HEK293 (cell line): ENCODE data around the gene ZNF423.

ENCODE experiments used
- CTCF ChIA-PET: fragments of 350-600 bp; formaldehyde crosslinking; extraction: SDS; loops from one replicate; lab custom pipeline; 2021; ENCODE audit warnings: antibody characterized with exemption; lab: Yijun Ruan, JAX
- POLR2A ChIA-PET: fragments of 300-600 bp; formaldehyde crosslinking; extraction: SDS; loops from one replicate; lab custom pipeline; 2020; ENCODE audit warnings: antibody characterized with exemption, inconsistent platforms; lab: Yijun Ruan, JAX
- H3K27ac ChIP-seq: fragments of 200-500 bp; sonication (Bioruptor generic); 2 replicates; pipeline ENCODE4 v1.5.1; 2014; ENCODE audit warnings: low read depth, low read length, control low read depth, inconsistent platforms; ENCODE audit errors: extremely low read depth
- H3K36me3 ChIP-seq, 2 experiments: fragments of 200-500 bp in 1 of 2; sonication (Bioruptor generic) in 1 of 2; 1 replicate in 1 of 2; 2 replicates in 1 of 2; pipeline ENCODE4 v1.5.1; 2014 to 2017; ENCODE audit warnings: inconsistent platforms in 2 of 2, low read length in 2 of 2; ENCODE audit not compliant: control insufficient read depth in 2 of 2, insufficient read depth in 1 of 2
- H3K4me1 ChIP-seq: fragments of 200-500 bp; sonication (Bioruptor generic); 2 replicates; pipeline ENCODE4 v1.5.1; 2014; ENCODE audit warnings: mild to moderate bottlenecking, low read length, inconsistent platforms; ENCODE audit not compliant: control insufficient read depth, insufficient read depth
- H3K4me3 ChIP-seq: 2 replicates; pipeline ENCODE4 v1.5.1; 2011; ENCODE audit warnings: low read depth, mild to moderate bottlenecking, control low read depth, low read length, moderate library complexity
- H3K9me3 ChIP-seq: fragments of 200-500 bp; sonication (Bioruptor generic); 2 replicates; pipeline ENCODE4 v1.5.1; 2014; ENCODE audit warnings: low read depth, low read length, inconsistent platforms; ENCODE audit not compliant: control insufficient read depth, insufficient read depth
- EGR2 ChIP-seq: fragments of 450-650 bp; formaldehyde crosslinking; IDR thresholded peaks from 2 replicates; pipeline ENCODE4 v1.5.1; 2016; ENCODE audit warnings: low read depth, missing biosample characterization, missing genetic modification characterization
- FEZF1 ChIP-seq: fragments of 450-650 bp; formaldehyde crosslinking; IDR thresholded peaks from 2 replicates; pipeline ENCODE4 v1.5.1; 2016; ENCODE audit warnings: missing biosample characterization, missing genetic modification characterization
- OSR2 ChIP-seq: fragments of 450-650 bp; formaldehyde crosslinking; IDR thresholded peaks from 2 replicates; pipeline ENCODE4 v1.5.1; 2016; ENCODE audit warnings: missing biosample characterization, missing genetic modification characterization
- WT1 ChIP-seq: fragments of 450-650 bp; formaldehyde crosslinking; IDR thresholded peaks from 2 replicates; pipeline ENCODE4 v1.5.1; 2016; ENCODE audit warnings: missing biosample characterization, missing genetic modification characterization
- ZBTB17 ChIP-seq: fragments of 450-650 bp; formaldehyde crosslinking; IDR thresholded peaks from 2 replicates; pipeline ENCODE4 v1.5.1; 2016; ENCODE audit warnings: missing biosample characterization, missing genetic modification characterization
- ZFP3 ChIP-seq: fragments of 450-650 bp; formaldehyde crosslinking; IDR thresholded peaks from 2 replicates; pipeline ENCODE4 v1.5.1; 2016; ENCODE audit warnings: low read depth, missing biosample characterization, missing genetic modification characterization
- ZNF132 ChIP-seq: fragments of 450-650 bp; formaldehyde crosslinking; IDR thresholded peaks from 2 replicates; pipeline ENCODE4 v1.5.1; 2017; ENCODE audit warnings: missing biosample characterization, missing genetic modification characterization, borderline replicate concordance
- ZNF140 ChIP-seq: fragments of 450-650 bp; formaldehyde crosslinking; IDR thresholded peaks from 2 replicates; pipeline ENCODE4 v1.5.1; 2016; ENCODE audit warnings: missing biosample characterization, missing genetic modification characterization
- ZNF175 ChIP-seq: fragments of 450-650 bp; formaldehyde crosslinking; IDR thresholded peaks from 2 replicates; pipeline ENCODE4 v1.5.1; 2016; ENCODE audit warnings: missing biosample characterization, missing genetic modification characterization
- ZNF24 ChIP-seq: fragments of 450-650 bp; formaldehyde crosslinking; IDR thresholded peaks from 2 replicates; pipeline ENCODE4 v1.5.1; 2016; ENCODE audit warnings: missing biosample characterization, missing genetic modification characterization
- ZNF391 ChIP-seq: fragments of 450-650 bp; formaldehyde crosslinking; IDR thresholded peaks from 2 replicates; pipeline ENCODE4 v1.5.1; 2016; ENCODE audit warnings: low read depth, missing biosample characterization, missing genetic modification characterization, borderline replicate concordance
- ZNF530 ChIP-seq: fragments of 450-650 bp; formaldehyde crosslinking; IDR thresholded peaks from 2 replicates; pipeline ENCODE4 v1.5.1; 2016; ENCODE audit warnings: low read depth, missing biosample characterization, missing genetic modification characterization
- ZNF560 ChIP-seq: fragments of 450-650 bp; formaldehyde crosslinking; IDR thresholded peaks from 2 replicates; pipeline ENCODE4 v1.5.1; 2017; ENCODE audit warnings: missing biosample characterization, missing genetic modification characterization, borderline replicate concordance
- ZNF600 ChIP-seq: fragments of 450-650 bp; formaldehyde crosslinking; IDR thresholded peaks from 2 replicates; pipeline ENCODE4 v1.5.1; 2016; ENCODE audit warnings: missing biosample characterization, missing genetic modification characterization
- ZNF701 ChIP-seq: fragments of 450-650 bp; formaldehyde crosslinking; IDR thresholded peaks from 2 replicates; pipeline ENCODE4 v1.5.1; 2016; ENCODE audit warnings: missing biosample characterization, missing genetic modification characterization
- ZNF791 ChIP-seq: fragments of 450-650 bp; formaldehyde crosslinking; IDR thresholded peaks from 2 replicates; pipeline ENCODE4 v1.5.1; 2016; ENCODE audit warnings: missing biosample characterization, missing genetic modification characterization
- ZSCAN30 ChIP-seq: fragments of 450-650 bp; IDR thresholded peaks from 2 replicates; pipeline ENCODE4 v1.5.1; 2018; ENCODE audit warnings: missing biosample characterization, mild to moderate bottlenecking, missing genetic modification characterization, moderate library complexity
- TF ChIP-seq, protein P1 (sequence below): fragments of 450-650 bp; formaldehyde crosslinking; IDR thresholded peaks from 2 replicates; pipeline ENCODE4 v1.5.1; 2016; ENCODE audit warnings: missing biosample characterization, missing genetic modification characterization
- TF ChIP-seq, protein P2 (sequence below): fragments of 450-650 bp; formaldehyde crosslinking; optimal IDR thresholded peaks from 2 replicates; pipeline ENCODE3; 2016; ENCODE audit warnings: missing biosample characterization, mild to moderate bottlenecking, missing genetic modification characterization
- TF ChIP-seq, protein P3 (sequence below): fragments of 450-650 bp; formaldehyde crosslinking; IDR thresholded peaks from 2 replicates; pipeline ENCODE4 v1.5.1; 2016; ENCODE audit warnings: missing biosample characterization, missing genetic modification characterization, borderline replicate concordance
- TF ChIP-seq, protein P4 (sequence below): fragments of 450-650 bp; formaldehyde crosslinking; IDR thresholded peaks from 2 replicates; pipeline ENCODE4 v1.5.1; 2016; ENCODE audit warnings: missing biosample characterization, missing genetic modification characterization
- TF ChIP-seq, protein P5 (sequence below): fragments of 450-650 bp; formaldehyde crosslinking; IDR thresholded peaks from 2 replicates; pipeline ENCODE4 v1.5.1; 2016; ENCODE audit warnings: missing biosample characterization, missing genetic modification characterization
- TF ChIP-seq, protein P6 (sequence below): fragments of 450-650 bp; formaldehyde crosslinking; IDR thresholded peaks from 2 replicates; pipeline ENCODE4 v1.5.1; 2016; ENCODE audit warnings: missing biosample characterization, missing genetic modification characterization

Gene ZNF423

DNA sequence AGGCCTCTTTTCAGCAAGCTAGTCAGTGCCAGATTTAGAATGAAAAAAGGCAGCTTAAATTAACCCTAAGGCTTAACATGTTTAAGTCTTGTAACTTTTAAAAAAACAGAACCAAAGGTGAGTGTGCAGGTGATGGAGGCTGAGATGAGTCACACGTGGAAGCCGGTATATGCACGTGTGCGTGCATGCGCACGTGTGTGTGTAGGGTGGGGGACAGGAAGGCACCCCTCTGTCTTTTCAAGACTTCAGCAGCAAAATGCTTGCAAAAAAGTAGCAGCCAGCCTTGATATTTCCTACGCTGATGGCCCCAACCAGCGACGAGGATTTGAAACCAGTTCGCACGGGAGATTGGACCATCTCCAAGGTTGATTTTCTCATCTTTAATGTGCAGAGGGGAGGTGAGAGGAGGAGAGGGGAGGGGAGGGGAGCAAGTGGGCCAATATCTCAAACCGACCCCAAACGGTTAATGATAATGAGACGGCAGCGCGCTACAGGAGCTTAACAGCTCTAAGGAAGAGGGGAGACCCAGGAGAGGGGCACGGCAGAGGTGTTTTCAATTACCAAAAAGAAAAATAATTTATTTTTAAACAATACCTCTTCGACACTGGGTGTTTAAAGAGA, 154.7 kb downstream of the ZNF423 start:
- Histone ChIP-seq H3K27ac (no peak overlapping the region), H3K9me3 (no peaks in the 10 kb centered on the region), H3K4me1 (peaks cover 28% of the 10 kb centered on the region), H3K36me3 (no peaks in the 10 kb centered on the region), H3K4me3 (no peak overlapping the region)
- ChIA-PET POLR2A (no interaction called here), CTCF (no interaction called here)
- TF ChIP-seq ZNF175 (tag by site-specific recombination) (no peak), ZNF24 (tag by site-specific recombination) (no peak), ZNF560 (tag by site-specific recombination) (no peak), ZNF701 (tag by site-specific recombination) (no peak), ZNF391 (no peak), ZNF530 (tag by site-specific recombination) (no peak), ZFP3 (tag by site-specific recombination) (no peak), OSR2 (tag by site-specific recombination) (no peak), EGR2 (tag by site-specific recombination) (no peak), ZNF791 (tag by site-specific recombination) (no peak), WT1 (tag by site-specific recombination) (0 out of 2 replicates have a peak, but pooled peaks have one; percentile 49), ZBTB17 (tag by site-specific recombination) (no peak), FEZF1 (tag by site-specific recombination) (peak; percentile 68), ZNF600 (tag by site-specific recombination) (0 out of 2 replicates have a peak, but pooled peaks have one; percentile 26), ZSCAN30 (no peak), ZNF140 (tag by site-specific recombination) (no peak), ZNF132 (tag by site-specific recombination) (no peak)
- TF ChIP-seq, protein P1, sequence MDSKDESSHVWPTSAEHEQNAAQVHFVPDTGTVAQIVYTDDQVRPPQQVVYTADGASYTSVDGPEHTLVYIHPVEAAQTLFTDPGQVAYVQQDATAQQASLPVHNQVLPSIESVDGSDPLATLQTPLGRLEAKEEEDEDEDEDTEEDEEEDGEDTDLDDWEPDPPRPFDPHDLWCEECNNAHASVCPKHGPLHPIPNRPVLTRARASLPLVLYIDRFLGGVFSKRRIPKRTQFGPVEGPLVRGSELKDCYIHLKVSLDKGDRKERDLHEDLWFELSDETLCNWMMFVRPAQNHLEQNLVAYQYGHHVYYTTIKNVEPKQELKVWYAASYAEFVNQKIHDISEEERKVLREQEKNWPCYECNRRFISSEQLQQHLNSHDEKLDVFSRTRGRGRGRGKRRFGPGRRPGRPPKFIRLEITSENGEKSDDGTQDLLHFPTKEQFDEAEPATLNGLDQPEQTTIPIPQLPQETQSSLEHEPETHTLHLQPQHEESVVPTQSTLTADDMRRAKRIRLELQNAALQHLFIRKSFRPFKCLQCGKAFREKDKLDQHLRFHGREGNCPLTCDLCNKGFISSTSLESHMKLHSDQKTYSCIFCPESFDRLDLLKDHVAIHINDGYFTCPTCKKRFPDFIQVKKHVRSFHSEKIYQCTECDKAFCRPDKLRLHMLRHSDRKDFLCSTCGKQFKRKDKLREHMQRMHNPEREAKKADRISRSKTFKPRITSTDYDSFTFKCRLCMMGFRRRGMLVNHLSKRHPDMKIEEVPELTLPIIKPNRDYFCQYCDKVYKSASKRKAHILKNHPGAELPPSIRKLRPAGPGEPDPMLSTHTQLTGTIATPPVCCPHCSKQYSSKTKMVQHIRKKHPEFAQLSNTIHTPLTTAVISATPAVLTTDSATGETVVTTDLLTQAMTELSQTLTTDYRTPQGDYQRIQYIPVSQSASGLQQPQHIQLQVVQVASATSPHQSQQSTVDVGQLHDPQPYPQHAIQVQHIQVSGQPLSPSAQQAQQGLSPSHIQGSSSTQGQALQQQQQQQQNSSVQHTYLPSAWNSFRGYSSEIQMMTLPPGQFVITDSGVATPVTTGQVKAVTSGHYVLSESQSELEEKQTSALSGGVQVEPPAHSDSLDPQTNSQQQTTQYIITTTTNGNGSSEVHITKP (tag by site-specific recombination): peak; percentile 23
- TF ChIP-seq, protein P2, sequence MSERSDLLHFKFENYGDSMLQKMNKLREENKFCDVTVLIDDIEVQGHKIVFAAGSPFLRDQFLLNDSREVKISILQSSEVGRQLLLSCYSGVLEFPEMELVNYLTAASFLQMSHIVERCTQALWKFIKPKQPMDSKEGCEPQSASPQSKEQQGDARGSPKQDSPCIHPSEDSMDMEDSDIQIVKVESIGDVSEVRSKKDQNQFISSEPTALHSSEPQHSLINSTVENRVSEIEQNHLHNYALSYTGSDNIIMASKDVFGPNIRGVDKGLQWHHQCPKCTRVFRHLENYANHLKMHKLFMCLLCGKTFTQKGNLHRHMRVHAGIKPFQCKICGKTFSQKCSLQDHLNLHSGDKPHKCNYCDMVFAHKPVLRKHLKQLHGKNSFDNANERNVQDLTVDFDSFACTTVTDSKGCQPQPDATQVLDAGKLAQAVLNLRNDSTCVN (tag by site-specific recombination): peak; percentile 4
- TF ChIP-seq, protein P3, sequence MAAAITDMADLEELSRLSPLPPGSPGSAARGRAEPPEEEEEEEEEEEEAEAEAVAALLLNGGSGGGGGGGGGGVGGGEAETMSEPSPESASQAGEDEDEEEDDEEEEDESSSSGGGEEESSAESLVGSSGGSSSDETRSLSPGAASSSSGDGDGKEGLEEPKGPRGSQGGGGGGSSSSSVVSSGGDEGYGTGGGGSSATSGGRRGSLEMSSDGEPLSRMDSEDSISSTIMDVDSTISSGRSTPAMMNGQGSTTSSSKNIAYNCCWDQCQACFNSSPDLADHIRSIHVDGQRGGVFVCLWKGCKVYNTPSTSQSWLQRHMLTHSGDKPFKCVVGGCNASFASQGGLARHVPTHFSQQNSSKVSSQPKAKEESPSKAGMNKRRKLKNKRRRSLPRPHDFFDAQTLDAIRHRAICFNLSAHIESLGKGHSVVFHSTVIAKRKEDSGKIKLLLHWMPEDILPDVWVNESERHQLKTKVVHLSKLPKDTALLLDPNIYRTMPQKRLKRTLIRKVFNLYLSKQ: no peak
- TF ChIP-seq, protein P4, sequence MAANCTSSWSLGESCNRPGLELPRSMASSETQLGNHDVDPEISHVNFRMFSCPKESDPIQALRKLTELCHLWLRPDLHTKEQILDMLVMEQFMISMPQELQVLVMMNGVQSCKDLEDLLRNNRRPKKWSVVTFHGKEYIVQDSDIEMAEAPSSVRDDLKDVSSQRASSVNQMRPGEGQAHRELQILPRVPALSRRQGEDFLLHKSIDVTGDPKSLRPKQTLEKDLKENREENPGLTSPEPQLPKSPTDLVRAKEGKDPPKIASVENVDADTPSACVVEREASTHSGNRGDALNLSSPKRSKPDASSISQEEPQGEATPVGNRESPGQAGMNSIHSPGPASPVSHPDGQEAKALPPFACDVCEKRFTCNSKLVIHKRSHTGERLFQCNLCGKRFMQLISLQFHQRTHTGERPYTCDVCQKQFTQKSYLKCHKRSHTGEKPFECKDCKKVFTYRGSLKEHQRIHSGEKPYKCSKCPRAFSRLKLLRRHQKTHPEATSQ (tag by site-specific recombination): no peak
- TF ChIP-seq, protein P5, sequence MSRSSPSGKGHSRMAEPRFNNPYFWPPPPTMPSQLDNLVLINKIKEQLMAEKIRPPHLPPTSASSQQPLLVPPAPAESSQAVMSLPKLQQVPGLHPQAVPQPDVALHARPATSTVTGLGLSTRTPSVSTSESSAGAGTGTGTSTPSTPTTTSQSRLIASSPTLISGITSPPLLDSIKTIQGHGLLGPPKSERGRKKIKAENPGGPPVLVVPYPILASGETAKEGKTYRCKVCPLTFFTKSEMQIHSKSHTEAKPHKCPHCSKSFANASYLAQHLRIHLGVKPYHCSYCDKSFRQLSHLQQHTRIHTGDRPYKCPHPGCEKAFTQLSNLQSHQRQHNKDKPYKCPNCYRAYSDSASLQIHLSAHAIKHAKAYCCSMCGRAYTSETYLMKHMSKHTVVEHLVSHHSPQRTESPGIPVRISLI (tag by site-specific recombination): no peak
- TF ChIP-seq, protein P6, sequence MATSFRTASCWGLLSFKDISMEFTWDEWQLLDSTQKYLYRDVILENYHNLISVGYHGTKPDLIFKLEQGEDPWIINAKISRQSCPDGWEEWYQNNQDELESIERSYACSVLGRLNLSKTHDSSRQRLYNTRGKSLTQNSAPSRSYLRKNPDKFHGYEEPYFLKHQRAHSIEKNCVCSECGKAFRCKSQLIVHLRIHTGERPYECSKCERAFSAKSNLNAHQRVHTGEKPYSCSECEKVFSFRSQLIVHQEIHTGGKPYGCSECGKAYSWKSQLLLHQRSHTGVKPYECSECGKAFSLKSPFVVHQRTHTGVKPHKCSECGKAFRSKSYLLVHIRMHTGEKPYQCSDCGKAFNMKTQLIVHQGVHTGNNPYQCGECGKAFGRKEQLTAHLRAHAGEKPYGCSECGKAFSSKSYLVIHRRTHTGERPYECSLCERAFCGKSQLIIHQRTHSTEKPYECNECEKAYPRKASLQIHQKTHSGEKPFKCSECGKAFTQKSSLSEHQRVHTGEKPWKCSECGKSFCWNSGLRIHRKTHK: no peak
